Stimulated activated CD8-positive, alpha-beta memory T cell treated with anti-CD3 and anti-CD28 coated beads, Interleukin-15, amount 100 ng/mL, for 48 hours (primary cell): ENCODE data around the gene PKN1.
"Not testable (repeated sequence)": the region's sequence is repeated elsewhere in the genome, so short reads cannot be mapped to it uniquely, and the experiment has no call there.

Experiments
- DNase-seq, 2 donors: peaks; one replicate each; pipeline ENCODE4 v3.0.0-alpha.2; 2020; ENCODE audit warnings: low read depth in 2 of 2

Gene PKN1

DNA sequence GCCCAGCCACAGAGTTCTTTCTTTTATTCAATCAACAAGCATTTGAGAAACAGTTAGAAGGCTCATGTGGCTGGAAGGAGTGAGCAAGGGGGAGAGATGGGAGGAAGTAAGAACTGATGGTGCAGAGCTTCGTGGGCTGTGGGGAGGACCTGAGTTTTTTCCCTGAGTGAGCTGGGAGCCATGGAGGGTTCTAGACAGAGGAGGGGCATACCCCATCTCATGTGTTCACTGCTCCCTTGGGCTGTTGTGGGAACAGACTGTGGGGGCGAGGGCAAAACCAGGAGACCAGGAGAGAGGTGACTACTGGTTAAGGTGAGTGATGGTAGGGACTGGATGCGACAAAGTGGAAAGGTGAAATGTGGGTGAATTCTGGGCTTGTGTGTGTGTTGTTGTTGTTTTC is 2.4 kb upstream of the PKN1 start:
- no peak for DNase-seq

DNA sequence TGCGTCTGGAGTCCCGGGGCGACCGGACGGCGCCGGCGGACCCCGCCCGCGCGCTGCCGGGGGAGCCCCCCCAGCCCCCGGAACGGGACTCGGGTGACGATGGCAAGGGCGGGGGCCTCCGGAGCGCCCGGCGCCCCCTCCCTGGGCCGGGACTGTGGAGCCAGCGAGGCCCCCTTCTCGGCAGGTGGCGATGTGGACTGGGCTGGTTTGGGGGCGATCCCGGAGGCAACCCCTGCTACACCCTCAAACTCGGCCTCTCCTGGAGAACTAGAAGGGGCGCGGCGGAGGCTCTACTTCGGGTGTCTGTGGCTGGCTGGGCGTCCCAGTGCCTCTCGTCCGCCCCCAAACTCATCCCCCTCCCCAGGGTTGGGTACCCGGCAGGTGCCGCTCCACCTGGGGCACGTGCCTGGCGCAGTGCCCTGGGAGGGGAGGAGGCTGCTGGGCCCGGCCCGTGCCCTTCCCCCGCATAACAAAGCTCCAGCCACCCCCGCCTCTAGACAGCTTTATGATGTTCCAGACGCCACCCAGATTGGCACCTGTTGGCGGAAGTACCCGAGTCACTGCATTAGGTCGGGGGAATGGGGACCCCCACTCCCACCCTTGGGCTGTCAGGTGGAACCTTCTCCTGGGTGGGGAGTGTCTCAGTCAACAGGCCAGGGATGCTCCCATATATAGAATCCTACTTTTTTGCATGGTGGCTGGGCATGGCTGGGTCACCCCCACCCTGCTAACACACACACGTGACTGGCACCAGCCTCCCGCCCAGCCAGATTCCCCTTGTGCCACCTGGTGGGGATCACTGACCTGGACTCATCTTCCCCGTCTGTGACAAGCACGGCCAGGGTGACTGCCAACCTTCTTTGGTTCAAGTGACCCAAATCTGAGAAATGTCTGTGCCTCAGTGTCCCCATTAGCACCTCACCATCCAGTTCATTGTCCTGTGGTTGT is 722 bp downstream of the PKN1 start:
- DNase-seq: no peak

DNA sequence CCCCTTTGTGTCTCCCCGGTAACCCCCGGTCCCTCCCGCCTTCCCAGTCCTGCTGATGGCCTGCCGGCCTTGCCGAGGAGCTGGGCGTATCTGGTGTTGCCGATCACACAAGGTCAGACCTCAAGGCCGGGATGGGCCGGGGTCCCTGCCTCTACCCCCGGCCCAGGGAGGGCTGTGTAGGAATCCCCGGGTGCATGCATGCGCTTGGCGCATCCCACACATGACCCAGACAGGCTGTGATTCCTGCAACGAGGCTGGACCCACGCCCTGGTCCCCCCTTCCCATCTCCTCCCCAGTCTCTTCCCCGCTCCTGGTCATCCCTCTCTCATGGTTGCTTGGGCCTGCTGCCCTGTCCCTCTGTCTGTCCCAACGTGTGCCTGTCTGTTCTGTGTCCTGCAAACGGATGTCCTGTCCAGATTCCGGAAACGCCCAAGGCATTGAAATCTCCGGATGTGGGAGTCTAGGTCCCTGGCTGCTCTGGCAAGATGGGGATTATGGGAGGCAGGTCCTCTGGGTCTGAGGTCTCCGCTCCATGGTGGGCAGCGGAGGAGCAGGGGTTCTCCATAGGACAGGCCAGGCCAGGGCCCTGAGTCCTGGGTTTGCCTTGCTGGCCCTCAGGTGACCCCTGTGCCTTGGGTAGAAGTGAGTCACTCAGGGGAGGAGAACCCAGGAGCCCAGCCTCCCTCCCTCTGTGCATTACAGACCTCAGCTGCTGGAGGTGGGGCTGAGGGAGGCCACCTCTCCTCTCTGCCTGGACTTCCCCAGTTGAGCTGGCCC is 1.6 kb downstream of the PKN1 start:
- DNase-seq: no peak

DNA sequence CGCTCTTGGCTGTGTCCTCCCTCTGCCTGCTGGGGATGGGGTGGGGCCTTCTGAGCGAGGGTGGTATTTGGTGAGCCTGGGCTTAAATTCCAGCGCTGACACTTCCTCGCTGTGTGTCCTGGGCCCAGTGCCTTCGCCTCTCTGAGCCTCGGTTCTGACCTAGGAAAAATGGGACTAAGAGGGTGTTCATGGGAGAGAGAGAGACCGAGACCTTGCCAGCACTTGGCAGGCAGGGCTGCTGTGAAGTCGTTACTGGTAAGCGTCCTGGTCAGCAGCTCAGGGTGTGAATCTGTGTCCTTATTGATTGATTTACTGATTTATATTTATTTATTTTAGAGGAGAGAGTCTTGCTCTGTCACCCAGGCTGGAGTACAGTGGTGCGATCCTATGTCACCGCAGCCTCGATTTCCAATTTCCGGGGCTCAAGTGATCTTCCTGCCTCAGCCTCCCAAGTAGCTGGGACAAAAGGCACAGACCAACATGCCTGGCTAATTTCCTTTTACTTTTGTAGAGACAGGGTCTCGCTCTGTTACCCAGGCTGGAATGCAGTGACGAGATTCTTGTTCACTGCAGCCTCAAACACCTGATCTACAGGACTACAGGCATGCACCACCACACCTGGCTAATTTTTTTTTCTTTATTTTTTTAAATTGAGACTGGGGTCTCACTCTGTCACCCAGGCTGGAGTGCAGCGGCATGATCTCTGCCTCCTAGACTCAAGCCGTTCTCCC is 2.4 kb downstream of the PKN1 start:
- no peak for DNase-seq

DNA sequence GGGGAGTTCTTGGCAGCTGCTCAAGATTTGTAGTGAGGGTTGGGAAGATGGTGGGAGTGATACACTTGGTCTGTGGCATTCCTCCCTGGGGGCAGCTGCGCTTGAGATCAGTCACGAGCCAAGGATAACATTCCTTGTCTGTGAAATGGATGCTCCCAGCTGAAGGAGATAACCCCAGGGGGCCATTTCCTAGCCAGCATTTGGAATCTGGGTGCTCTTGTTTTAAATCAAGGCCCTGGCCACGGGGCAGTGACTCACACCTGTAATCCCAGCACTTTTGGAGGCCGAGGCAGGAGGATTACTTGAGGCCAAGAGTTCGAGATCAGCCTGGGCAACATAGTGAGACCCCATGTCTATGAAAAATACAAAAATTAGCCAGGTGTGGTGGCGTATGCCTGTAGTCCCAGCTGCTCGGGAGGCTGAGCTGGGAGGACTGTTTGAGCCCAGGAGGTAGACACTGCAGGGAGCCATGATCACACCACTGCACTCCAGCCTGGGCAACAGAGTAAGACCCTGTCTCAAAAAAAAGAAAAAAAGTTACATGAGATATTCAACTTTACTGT is 4.6 kb downstream of the PKN1 start:
- DNase-seq: no peak

DNA sequence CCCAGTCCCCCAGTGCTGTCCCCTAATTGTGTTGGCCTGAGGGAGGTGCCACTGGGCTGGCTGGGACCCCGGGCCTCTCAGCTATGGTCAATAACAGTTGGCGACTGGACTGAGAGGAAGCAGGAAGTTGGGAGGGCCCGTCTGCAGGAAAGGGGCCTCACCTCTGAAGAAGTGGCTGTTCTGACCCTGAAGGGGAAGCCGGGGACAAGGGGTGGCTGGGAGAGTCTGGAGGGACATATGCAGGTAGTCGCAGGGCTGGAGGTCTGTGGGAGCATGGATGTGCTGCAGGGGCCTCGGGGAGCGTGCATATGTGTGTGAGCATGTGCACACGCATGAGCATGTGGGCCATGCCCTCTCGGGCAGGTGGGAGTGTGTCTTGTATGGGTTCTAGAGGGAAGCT is 5.9 kb downstream of the PKN1 start:
- DNase-seq: no peak

DNA sequence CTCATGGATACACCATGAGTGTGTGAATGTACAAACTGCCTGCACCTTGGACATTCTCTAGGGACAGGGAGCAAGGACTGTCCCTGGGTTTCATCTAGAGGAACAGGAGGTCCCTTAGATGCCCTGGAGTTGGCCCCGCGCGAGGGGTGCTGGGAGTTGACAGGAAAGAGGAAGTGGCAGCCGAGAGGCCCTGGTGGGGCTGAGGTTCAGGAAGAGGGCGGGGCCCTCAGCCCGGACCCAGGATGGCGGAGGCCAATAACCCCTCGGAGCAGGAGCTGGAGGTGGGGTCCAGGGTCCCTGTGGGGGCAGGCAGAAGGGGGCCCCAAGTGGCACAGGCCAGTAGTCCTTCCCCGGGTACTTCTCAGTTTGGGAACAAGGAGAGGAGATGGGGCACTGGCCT is 6.9 kb downstream of the PKN1 start:
- DNase-seq: peak; percentile 74 to 75

DNA sequence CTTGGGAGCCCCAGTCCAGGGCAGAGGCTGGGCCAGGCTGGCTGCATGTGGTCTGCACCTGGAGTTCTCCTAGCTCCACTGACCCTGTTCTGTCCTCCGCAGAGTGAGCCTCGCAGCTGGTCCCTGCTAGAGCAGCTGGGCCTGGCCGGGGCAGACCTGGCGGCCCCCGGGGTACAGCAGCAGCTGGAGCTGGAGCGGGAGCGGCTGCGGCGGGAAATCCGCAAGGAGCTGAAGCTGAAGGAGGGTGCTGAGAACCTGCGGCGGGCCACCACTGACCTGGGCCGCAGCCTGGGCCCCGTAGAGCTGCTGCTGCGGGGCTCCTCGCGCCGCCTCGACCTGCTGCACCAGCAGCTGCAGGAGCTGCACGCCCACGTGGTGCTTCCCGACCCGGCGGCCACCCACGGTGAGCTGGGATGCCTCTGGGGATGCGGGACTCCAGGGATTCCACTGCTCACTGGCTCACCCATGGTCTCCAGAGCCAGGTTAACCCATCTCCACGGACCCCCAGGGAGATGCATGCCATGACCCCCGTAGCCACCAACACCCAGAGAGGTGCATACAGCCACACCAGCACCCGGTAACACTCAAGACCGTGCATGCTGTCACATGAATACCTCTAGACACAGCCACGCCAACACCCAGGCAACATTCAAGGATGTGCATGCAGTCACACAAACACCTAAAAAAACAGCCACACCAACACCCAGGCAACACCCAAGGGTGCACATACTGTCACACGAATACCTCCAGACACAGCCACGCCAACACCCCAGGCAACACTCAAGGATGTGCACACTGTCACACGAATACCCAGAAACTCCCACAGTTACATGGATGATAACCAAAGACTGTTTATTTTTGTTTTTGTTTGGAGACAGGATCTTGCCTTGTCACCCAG is 8.2 kb downstream of the PKN1 start:
- no peak for DNase-seq

DNA sequence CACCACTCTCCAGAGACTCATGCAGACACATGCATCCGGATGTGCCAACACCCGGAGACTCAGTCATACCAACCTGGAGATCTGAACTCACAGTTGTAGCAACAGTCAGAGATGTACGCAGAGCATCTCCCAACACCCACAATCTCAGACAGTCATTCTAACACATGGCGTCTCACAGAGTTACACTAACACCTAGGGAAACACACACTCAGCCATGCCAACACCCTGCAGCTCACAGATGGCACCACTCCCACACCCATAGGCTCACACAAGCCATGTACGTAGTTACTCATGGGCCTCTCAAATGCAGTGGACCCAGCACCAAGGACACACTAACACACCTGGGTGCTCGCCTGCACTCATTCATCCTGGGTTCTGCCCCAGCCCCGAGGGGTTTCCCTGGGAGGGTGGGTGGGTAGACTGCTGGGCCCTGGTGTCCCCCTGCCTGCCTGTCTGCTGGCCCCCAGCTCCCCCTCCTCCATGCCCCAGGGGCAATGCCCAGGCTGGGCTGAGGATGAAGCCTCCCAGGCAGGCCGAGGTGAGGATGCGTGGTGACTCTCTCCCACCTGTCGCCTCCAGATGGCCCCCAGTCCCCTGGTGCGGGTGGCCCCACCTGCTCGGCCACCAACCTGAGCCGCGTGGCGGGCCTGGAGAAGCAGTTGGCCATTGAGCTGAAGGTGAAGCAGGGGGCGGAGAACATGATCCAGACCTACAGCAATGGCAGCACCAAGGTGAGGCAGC is 10.0 kb downstream of the PKN1 start:
- no peak for DNase-seq

DNA sequence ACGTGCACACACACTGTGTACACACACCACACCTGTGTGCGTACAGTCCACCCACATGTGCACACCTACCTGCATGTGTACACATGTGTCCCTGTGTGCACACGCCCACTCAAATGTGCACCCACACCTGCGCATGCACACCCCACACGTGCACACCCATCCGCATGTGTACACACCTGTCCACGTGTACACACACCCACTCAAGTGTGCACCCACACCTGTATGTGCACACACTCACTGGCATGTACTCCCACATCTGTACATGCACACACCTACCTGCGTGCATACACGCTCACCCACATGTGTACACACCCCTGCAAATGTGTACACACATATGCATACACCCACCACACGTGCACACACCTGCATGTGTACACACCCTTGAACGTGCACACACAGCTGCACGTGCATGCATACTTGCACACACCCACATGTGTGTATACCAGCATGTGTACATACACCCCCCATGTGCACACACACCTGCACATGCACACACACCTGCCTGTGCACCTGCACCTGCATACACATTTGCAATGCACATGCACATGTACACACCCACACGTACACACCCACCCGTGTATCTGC is 10.6 kb downstream of the PKN1 start:
- DNase-seq: no peak

DNA sequence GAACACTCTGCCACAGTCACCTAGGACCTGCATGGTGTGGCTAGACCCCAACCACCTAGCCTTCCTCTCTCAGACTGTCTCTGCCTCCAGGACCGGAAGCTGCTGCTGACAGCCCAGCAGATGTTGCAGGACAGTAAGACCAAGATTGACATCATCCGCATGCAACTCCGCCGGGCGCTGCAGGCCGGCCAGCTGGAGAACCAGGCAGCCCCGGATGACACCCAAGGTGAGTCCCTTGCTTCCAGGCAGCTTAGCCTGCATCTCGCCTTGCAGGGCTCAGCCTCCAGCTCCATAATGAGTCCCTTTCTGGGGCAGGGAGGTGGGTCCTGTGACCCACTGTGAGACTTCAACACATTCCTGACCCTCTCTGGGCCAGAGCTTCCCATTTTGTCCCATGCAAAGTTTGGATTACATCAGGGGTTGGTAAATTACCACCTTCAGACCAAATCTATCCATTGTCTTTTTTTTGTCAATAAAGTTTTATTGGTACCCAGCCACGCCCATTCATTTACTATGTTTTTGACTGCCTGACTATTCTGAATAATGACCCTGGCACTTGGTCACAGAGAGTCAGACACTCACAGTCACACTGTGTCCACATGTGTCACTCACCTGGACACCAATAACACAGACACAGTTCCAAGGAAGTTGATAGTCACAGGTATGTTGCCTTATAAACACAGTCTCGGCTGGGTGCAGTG is 13.4 kb downstream of the PKN1 start:
- DNase-seq: no peak

DNA sequence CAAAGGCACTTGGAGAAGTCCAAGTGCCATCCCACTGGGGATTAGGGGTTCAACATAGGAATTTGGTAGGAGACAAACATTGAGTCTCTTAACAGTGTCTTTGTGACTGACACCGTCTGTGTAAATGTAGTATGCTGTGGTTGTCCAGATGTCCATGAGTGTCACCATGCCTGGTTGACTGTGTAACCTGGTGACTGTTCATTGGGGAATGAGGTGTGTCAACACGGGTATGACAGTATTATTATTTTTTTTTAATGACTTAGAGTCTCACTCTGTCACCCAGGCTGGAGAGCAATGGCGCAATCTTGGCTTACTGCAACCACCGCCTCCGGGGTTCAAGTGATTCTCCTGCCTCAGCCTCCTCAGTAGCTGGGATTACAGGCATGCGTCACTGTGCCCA is 16.2 kb downstream of the PKN1 start:
- DNase-seq: no peak

DNA sequence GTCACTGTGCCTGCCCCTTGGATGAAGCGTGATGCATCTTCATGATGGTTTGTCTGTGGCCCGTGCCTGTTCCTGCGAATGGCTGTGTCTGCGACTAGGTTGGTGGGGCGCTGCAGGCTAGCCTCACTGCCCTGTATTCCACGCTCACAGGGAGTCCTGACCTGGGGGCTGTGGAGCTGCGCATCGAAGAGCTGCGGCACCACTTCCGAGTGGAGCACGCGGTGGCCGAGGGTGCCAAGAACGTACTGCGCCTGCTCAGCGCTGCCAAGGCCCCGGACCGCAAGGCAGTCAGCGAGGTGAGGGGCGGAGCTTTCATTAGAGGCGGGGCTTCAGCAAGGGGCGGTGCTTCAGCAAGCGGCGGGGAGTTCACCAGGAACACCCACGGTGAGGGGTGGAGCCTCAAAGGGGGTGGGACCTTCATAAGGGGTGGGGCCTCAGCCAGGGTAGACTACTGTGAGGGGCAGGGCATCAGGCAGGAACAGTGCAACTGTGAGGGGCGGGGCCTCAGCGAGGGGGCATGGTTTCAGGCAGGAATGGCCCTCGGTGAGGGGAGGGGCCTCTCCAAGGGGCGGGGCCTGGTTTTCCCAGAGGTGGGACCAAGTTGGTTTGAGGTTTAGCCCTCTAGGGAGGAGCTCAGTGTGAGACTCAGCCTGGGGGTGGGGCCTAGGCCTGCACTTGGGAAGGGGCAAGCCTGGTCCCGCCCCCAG is 17.2 kb downstream of the PKN1 start:
- peak; percentile 67 to 79 for DNase-seq

DNA sequence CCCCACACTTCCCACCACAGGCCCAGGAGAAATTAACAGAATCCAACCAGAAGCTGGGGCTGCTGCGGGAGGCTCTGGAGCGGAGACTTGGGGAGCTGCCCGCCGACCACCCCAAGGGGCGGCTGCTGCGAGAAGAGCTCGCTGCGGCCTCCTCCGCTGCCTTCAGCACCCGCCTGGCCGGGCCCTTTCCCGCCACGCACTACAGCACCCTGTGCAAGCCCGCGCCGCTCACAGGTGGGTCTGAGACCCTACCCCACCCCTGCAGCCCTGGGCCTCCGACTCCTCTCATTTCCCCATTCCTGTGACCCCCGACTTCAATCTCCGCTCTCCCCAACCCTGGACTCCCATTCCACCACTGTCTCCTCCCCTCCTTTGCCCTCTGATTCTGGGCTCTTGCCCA is 17.8 kb downstream of the PKN1 start:
- no peak for DNase-seq

DNA sequence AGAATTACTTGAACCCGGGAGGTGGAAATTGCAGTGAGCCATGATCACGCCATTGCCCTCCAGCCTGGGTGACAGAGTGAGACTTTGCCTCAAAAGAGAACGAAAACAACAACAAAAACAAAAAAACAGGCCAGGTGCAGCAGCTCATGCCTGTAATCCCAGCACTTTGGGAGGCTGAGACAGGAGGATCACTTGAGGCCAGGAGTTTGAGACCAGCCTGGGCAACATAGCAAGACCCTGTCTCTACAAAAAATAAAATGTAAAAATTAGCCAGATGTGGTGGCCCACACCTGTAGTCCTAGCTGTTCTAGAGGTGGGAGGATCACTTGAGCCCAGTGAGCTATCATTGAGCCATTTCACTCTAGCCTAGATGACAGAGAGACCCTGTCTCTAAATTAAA is 19.2 kb downstream of the PKN1 start:
- DNase-seq: not testable (repeated sequence)

DNA sequence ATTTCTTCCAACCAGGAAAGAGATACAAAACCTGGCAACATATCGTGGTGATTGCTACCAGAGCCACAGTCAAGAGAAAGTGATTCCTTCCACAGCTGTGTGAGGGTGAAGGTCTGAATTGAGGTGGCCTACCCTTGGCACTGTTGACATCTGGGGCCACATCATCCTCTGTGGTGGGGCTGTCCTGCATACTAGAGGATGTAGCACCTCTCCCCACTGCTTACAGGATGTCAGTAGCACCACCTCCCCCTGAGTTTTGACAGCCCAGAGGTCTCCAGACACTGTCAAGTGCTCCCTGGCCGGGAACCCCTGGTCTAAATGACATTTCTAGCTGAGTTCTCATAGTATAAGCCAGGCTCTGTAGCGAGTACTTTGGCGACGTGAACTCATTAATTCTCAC is 26.6 kb downstream of the PKN1 start:
- DNase-seq: peak in 1 of 2 donors; percentile 34

DNA sequence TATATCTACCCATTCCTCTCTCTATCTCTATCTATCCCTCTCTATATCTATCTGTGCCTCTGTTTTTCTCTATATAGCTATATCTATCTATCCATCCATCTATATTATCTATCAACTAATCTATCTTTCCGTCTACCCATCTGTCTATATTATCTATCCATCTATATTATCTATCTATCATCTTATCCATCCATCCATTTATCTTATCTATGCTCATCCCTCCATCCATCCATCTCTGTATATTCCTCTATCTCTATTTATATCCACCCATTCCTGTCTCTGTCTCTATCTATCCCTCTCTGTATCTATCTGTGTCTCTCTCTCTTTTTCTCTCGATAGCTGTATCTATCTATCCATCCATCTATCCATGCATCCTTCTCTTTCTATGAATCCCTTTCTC is 27.8 kb downstream of the PKN1 start:
- no peak for DNase-seq

DNA sequence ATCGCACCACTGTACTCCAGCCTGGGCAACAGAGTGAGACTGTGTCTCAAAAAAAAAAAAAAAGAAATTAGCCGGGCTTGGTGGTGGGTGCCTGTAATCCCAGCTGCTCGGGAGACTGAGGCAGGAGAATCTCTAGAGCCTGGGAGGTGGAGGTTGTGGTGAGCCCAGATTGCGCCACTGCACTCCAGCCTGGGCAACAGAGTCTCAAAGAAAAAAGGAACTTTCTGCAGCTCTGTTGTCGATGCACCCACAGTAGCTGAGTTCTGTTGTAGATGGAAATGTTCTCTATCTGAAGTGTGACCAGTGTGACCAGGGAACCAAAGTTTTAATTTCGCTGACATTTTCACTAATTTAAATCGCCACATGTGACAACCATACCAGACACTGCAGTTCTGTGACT is 29.3 kb downstream of the PKN1 start:
- not testable (repeated sequence) for DNase-seq

DNA sequence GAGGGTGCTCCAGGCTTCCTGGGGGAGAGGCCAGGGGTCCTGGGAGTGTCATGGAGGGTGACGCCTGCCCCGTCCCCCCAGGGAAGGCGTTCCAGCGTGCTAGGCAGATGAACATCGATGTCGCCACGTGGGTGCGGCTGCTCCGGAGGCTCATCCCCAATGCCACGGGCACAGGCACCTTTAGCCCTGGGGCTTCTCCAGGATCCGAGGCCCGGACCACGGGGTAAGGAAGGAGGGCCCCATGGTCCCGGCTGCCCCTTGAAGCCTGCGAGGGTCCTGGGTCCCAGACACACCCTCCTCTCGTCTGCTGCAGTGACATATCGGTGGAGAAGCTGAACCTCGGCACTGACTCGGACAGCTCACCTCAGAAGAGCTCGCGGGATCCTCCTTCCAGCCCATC is 30.6 kb downstream of the PKN1 start:
- no peak for DNase-seq
